Kidney epithelial cell (primary cell): ENCODE measurements around the gene AMZ1. TPM values are rescaled to one million over a fixed set of nuclear protein-coding genes. Genes with fewer than 3 reads are reported as not detected.

ENCODE experiments used
- DNase-seq: peaks from one replicate; pipeline ENCODE4 v3.0.0-alpha.2; 2010; ENCODE audit warnings: low read depth
- H3K27me3 ChIP-seq: 2 replicates; pipeline ENCODE4 v1.6.0; 2011; ENCODE audit warnings: low read length; ENCODE audit not compliant: control insufficient read depth, insufficient read depth
- H3K36me3 ChIP-seq: 2 replicates; pipeline ENCODE4 v1.5.1; 2011; ENCODE audit warnings: low read length; ENCODE audit not compliant: control insufficient read depth, insufficient read depth
- H3K4me3 ChIP-seq: 2 replicates; pipeline ENCODE4 v1.5.1; 2011; ENCODE audit warnings: low read depth, mild to moderate bottlenecking, control low read depth, low read length
- total RNA-seq: library from RNA; depleted of rRNA; stranded (reverse); fragments of >200 nt; gene quantifications from 2 replicates; pipeline ENCODE4 v1.2.3, GENCODE V29; 2015
- TF ChIP-seq, protein P1 (sequence below): IDR thresholded peaks from 2 replicates; pipeline ENCODE4 v1.5.1; 2011; ENCODE audit warnings: mild to moderate bottlenecking, moderate library complexity, low read length, control low read depth, inconsistent platforms; ENCODE audit not compliant: insufficient read depth, poor library complexity, severe bottlenecking

Gene AMZ1
- total RNA-seq, 1 donor from 2014 or later, result 2.8 TPM

- TF ChIP-seq, protein P1, sequence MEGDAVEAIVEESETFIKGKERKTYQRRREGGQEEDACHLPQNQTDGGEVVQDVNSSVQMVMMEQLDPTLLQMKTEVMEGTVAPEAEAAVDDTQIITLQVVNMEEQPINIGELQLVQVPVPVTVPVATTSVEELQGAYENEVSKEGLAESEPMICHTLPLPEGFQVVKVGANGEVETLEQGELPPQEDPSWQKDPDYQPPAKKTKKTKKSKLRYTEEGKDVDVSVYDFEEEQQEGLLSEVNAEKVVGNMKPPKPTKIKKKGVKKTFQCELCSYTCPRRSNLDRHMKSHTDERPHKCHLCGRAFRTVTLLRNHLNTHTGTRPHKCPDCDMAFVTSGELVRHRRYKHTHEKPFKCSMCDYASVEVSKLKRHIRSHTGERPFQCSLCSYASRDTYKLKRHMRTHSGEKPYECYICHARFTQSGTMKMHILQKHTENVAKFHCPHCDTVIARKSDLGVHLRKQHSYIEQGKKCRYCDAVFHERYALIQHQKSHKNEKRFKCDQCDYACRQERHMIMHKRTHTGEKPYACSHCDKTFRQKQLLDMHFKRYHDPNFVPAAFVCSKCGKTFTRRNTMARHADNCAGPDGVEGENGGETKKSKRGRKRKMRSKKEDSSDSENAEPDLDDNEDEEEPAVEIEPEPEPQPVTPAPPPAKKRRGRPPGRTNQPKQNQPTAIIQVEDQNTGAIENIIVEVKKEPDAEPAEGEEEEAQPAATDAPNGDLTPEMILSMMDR, result no peak
- Histone ChIP-seq H3K4me3 (no peak overlapping the region), H3K36me3 (no peaks in the 10 kb centered on the region), H3K27me3 (no peaks in the 10 kb centered on the region)
- DNase-seq, result no peak
Observed at GRCh38 chr7:2663960-2664359, 24.0 kb upstream of the AMZ1 start.

DNA sequence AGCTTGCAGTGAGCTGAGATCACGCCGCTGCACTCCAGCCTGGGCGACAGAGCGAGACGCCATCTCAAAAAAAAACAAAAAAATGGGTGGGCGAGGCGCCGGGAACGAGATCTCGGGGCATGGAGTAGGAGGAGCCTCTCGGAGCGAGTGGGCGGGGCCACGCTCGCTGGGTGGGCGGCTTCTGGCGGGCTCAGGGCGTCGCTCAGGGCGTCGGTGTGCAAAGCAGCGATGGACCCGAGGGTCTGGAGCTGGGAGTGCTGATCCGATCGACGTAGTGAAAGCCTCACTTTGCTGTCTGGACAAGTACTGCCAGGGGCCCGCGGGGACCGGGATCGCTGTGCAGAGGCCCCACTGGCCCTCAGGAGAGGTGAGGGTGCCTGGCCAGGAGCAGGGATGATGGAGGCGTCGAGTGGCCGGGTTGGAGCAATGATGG, 22.6 kb upstream of the AMZ1 start:
- Histone ChIP-seq H3K27me3 (peaks cover 3% of the 10 kb centered on the region), H3K36me3 (no peaks in the 10 kb centered on the region), H3K4me3 (no peak overlapping the region)
- TF ChIP-seq, protein P1, result no peak
- no peak for DNase-seq

DNA sequence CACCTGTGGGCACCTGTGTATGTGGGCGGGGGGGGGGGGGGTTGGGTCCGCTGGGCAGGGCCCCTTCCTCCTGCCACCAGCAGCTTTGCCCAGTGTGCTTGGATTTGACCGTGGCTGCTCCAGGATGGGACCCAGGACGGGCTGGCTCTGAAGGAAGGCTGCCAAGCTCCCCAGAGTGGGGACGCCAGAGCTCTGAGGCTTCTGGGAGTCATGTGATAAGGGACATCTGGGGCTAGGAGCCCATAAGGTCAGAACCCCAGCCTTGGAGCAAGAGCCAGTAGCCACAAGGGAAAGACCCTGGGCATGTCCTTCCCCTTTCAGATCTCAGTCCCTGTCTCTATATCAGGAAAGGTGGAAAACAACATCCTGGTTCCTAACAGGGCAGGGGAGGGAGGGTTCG, 21.8 kb upstream of the AMZ1 start:
- Histone ChIP-seq H3K4me3 (no peak overlapping the region), H3K36me3 (no peaks in the 10 kb centered on the region), H3K27me3 (peaks cover 10% of the 10 kb centered on the region)
- DNase-seq, result no peak
- TF ChIP-seq, protein P1, result no peak

DNA sequence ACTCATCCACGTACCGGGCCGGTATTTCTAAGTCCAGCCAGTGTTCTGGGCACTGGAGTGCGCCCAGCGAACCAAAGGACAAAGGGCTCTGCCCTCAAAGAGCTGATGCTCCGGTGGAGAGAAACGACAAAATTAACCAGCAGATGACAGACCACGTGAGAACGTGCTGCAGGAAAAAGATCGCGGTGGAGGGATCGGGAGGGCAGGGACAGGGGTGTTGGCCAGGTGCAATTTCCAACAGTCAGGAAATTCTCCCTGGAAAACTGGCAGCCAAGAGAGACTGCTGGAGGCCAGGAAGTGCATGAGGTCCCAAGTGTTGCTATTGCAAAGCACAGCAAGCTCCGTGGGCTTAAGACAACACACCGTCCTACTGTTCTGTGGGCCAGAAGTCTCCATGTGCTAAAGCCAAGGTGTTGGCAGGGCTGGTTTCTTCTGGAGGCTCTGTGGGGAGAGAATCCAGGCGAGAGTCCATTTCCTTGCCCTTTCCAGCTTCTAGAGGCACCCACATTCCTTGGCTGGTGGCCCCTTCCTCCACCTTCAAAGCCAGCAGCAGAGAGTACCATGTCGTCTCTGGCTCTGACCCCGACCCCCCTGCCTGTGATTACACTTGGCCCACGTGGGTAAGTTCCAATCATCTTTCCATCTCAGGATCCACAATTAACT, 21.3 kb upstream of the AMZ1 start:
- TF ChIP-seq, protein P1, result no peak
- Histone ChIP-seq H3K4me3 (no peak overlapping the region), H3K36me3 (no peaks in the 10 kb centered on the region), H3K27me3 (peaks cover 12% of the 10 kb centered on the region)
- DNase-seq, result no peak

- peaks cover 12% of the 10 kb centered on the region for H3K27me3 ChIP-seq
- no peaks in the 10 kb centered on the region for H3K36me3 ChIP-seq
- no peak for DNase-seq
- H3K4me3 ChIP-seq, result no peak overlapping the region
- TF ChIP-seq, protein P1, result no peak
Observed at GRCh38 chr7:2667843-2668242, 20.2 kb upstream of the AMZ1 start.

DNA sequence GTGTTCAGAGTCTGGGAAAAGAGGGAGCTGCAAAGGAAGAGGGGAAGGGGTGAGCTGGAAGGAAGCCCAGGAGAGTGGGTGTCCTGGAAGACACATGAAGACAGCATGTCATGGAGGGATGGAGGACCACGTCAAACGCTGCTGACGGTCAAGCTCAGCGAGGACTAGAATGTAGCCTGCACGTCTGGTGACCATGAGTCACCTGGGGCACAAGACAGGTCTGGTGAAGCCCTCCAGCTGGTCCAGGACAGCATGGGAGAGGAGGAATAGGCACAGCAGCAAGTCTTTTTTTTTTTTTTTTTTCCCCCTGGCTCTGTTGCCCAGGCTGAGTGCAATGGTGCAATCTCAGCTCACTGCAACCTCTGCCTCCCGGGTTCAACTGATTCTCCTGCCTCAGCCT, 19.6 kb upstream of the AMZ1 start:
- Histone ChIP-seq H3K36me3 (no peaks in the 10 kb centered on the region), H3K4me3 (no peak overlapping the region), H3K27me3 (peaks cover 12% of the 10 kb centered on the region)
- TF ChIP-seq, protein P1, result no peak
- DNase-seq, result peak; percentile 51
